ENCODE measurements around the gene KISS1. TPM values are rescaled to one million over a fixed set of nuclear protein-coding genes. Genes with fewer than 3 reads are reported as not detected.

Gene KISS1
- polyA plus RNA-seq, 1 donor (not counting 4 experiments of a cell fraction or from before 2014, with no cell fraction given), result not detected

DNA sequence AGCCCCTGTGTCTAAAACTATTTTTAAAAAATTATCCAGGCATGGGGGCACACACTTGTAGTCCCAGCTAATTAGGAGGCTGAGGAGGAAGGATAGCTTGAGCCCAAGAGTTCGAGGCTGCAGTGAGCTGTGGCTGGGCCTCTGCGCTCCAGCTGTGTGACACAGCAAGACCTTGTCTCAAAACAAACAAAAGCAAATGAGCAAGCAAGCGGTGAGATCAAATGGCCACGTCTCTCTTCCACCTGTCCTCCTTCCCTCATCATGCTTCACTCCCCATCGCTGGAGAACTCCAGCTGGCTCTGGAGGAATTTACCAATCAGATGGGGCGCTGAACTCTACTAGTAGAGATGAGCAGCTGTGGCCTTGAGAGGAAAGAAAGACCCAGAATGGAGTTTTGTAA, 16.2 kb downstream of the KISS1 start:
- FAIRE-seq (no peak), DNase-seq (ENCODE audit: low read depth, low spot score) (no peak)
- Histone ChIP-seq H3K27me3 (ENCODE audit: control insufficient read depth, extremely low read depth, insufficient read depth, low read length) (no peaks in the 10 kb centered on the region), H4K20me1 (ENCODE audit: control insufficient read depth, extremely low read depth, insufficient read depth, low read length) (no peaks in the 10 kb centered on the region), H3K4me3 (ENCODE audit: control insufficient read depth in 2 of 3, extremely low read depth in 1 of 3, insufficient read depth in 2 of 3, low read depth in 1 of 3, low read length in 3 of 3) (no peak overlapping the region), H3K9ac (ENCODE audit: control insufficient read depth, extremely low read depth, insufficient read depth, low read length) (no peak overlapping the region), H3K9me3 (ENCODE audit: control insufficient read depth, low read depth, low read length) (no peaks in the 10 kb centered on the region), H3K27ac (ENCODE audit: control insufficient read depth, insufficient read depth, low read length) (no peak overlapping the region), H3K9me1 (ENCODE audit: control insufficient read depth, extremely low read depth, insufficient read depth, low read length) (no peaks in the 10 kb centered on the region), H3K79me2 (ENCODE audit: control insufficient read depth, insufficient read depth, low read length) (no peaks in the 10 kb centered on the region), H2AFZ (ENCODE audit: control insufficient read depth, low read length) (no peak overlapping the region), H3K4me2 (ENCODE audit: control insufficient read depth, extremely low read depth, insufficient read depth, low read depth, low read length) (no peak overlapping the region), H3K36me3 (ENCODE audit: control insufficient read depth in 2 of 2, extremely low read depth in 1 of 2, insufficient read depth in 2 of 2, low read length in 2 of 2) (no peaks in the 10 kb centered on the region), H3K4me1 (ENCODE audit: control insufficient read depth, extremely low read depth, insufficient read depth, low read length) (no peaks in the 10 kb centered on the region)
- TF ChIP-seq EZH2 (IDR thresholded peaks at IDR 0.05; ENCODE audit: low read length) (no peak), CTCF (optimal IDR thresholded peaks at IDR 0.05 in 1 of 3, IDR thresholded peaks at IDR 0.05 in 1 of 3, conservative IDR thresholded peaks at IDR 0.05 in 1 of 3; ENCODE audit: extremely low read depth in 1 of 3, insufficient read depth in 2 of 3, low read length in 3 of 3) (no peak)
- dilution Hi-C loops (cut with MboI; ENCODE audit: extremely low pct_ligation_motif_present, low sequenced_read_pairs), result no loop called here

GRCh38 chr1:204178487-204179281, 17.6 kb downstream of the KISS1 start:
- no peaks in the 10 kb centered on the region for H3K4me1 ChIP-seq (ENCODE audit: control insufficient read depth, extremely low read depth, insufficient read depth, low read length)
- H3K4me2 ChIP-seq (ENCODE audit: control insufficient read depth, extremely low read depth, insufficient read depth, low read depth, low read length), result no peak overlapping the region

More at GRCh38 chr1:204178487-204179281, 17.6 kb downstream of the KISS1 start:
- no peak for TF ChIP-seq EZH2 (IDR thresholded peaks at IDR 0.05; ENCODE audit: low read length)
- no peak for TF ChIP-seq CTCF (optimal IDR thresholded peaks at IDR 0.05 in 1 of 3, IDR thresholded peaks at IDR 0.05 in 1 of 3, conservative IDR thresholded peaks at IDR 0.05 in 1 of 3; ENCODE audit: extremely low read depth in 1 of 3, insufficient read depth in 2 of 3, low read length in 3 of 3)
- Histone ChIP-seq H2AFZ (ENCODE audit: control insufficient read depth, low read length) (no peak overlapping the region), H3K79me2 (ENCODE audit: control insufficient read depth, insufficient read depth, low read length) (no peaks in the 10 kb centered on the region), H3K9me1 (ENCODE audit: control insufficient read depth, extremely low read depth, insufficient read depth, low read length) (no peaks in the 10 kb centered on the region), H3K27ac (ENCODE audit: control insufficient read depth, insufficient read depth, low read length) (no peak overlapping the region), H4K20me1 (ENCODE audit: control insufficient read depth, extremely low read depth, insufficient read depth, low read length) (no peaks in the 10 kb centered on the region), H3K4me3 (ENCODE audit: control insufficient read depth in 2 of 3, extremely low read depth in 1 of 3, insufficient read depth in 2 of 3, low read depth in 1 of 3, low read length in 3 of 3) (no peak overlapping the region), H3K9ac (ENCODE audit: control insufficient read depth, extremely low read depth, insufficient read depth, low read length) (no peak overlapping the region), H3K9me3 (ENCODE audit: control insufficient read depth, low read depth, low read length) (no peaks in the 10 kb centered on the region), H3K27me3 (ENCODE audit: control insufficient read depth, extremely low read depth, insufficient read depth, low read length) (no peaks in the 10 kb centered on the region), H3K36me3 (ENCODE audit: control insufficient read depth in 2 of 2, extremely low read depth in 1 of 2, insufficient read depth in 2 of 2, low read length in 2 of 2) (no peaks in the 10 kb centered on the region)
- dilution Hi-C loops (cut with MboI; ENCODE audit: extremely low pct_ligation_motif_present, low sequenced_read_pairs), result no loop called here
- no peak for FAIRE-seq
- DNase-seq (ENCODE audit: low read depth, low spot score), result no peak
